Stomach (tissue), 4 donors: ENCODE measurements around the gene IRF4.

Experiments
- CTCF ChIP-seq, 7 experiments: fragments of 450-650 bp in 4 of 7; fragments of 200-600 bp in 3 of 7; sonication (generic) in 3 of 7; IDR thresholded peaks; one replicate each; pipeline ENCODE4 v1.5.1; 2016 to 2019; ENCODE audit warnings: antibody characterized with exemption in 7 of 7, control low read depth in 2 of 7, mild to moderate bottlenecking in 1 of 7
- EP300 ChIP-seq: sonication (generic); formaldehyde crosslinking; IDR thresholded peaks from one replicate; pipeline ENCODE4 v1.6.1; 2017; ENCODE audit warnings: antibody characterized with exemption
- POLR2A ChIP-seq, 4 donors: fragments of 450-650 bp; IDR thresholded peaks; one replicate each; pipeline ENCODE4 v1.6.1; 2016; ENCODE audit warnings: antibody characterized with exemption in 4 of 4, control low read depth in 2 of 4, mild to moderate bottlenecking in 1 of 4, moderate library complexity in 1 of 4
- POLR2AphosphoS5 ChIP-seq, 3 donors: sonication (generic); formaldehyde crosslinking; IDR thresholded peaks; one replicate each; pipeline ENCODE4 v1.6.1; 2016; ENCODE audit warnings: antibody characterized with exemption in 3 of 3

- TF ChIP-seq CTCF (IDR thresholded peaks at IDR 0.05) (no peak), POLR2A (IDR thresholded peaks at IDR 0.05) (no peak), POLR2AphosphoS5 (IDR thresholded peaks at IDR 0.05) (no peak), EP300 (no peak)
These were observed 24.2 kb upstream of the IRF4 start for GRCh38 chr6:367298-367794.
